ENCODE measurements around the gene FER.

- TF ChIP-seq, protein P1, sequence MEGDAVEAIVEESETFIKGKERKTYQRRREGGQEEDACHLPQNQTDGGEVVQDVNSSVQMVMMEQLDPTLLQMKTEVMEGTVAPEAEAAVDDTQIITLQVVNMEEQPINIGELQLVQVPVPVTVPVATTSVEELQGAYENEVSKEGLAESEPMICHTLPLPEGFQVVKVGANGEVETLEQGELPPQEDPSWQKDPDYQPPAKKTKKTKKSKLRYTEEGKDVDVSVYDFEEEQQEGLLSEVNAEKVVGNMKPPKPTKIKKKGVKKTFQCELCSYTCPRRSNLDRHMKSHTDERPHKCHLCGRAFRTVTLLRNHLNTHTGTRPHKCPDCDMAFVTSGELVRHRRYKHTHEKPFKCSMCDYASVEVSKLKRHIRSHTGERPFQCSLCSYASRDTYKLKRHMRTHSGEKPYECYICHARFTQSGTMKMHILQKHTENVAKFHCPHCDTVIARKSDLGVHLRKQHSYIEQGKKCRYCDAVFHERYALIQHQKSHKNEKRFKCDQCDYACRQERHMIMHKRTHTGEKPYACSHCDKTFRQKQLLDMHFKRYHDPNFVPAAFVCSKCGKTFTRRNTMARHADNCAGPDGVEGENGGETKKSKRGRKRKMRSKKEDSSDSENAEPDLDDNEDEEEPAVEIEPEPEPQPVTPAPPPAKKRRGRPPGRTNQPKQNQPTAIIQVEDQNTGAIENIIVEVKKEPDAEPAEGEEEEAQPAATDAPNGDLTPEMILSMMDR (IDR thresholded peaks at IDR 0.05; ENCODE audit: insufficient read depth, low read length, poor library complexity, severe bottlenecking), result no peak
- TF ChIP-seq EZH2phosphoT487 (conservative IDR thresholded peaks at IDR 0.05; ENCODE audit: low read length), result no peak
These were observed 194.0 kb downstream of the FER start for GRCh38 chr5:108941746-108942145.

Measured in SU-DHL-6 (cell line).